Measurements from ENCODE around the gene HIP1. TPM values are rescaled to one million over a fixed set of nuclear protein-coding genes. Genes with fewer than 3 reads are reported as not detected.

Gene HIP1
- total and polyA plus RNA-seq, 2 of the 4 experiments (the other 2 are of a cell fraction), result 6.8 to 10.0 TPM

- CTCF ChIA-PET, result no interaction called here
- Histone ChIP-seq H3K4me2 (ENCODE audit: low read depth, low read length) (no peak overlapping the region), H3K56ac (ENCODE audit: extremely low read depth, insufficient read depth, low read length) (no peak overlapping the region), H3K9me3 (ENCODE audit: control insufficient read depth, insufficient read depth, low read length) (no peaks in the 10 kb centered on the region), H3K4ac (ENCODE audit: low read depth, low read length) (no peak overlapping the region), H2AK9ac (replicated peaks; ENCODE audit: low read depth, low read length, poor library complexity) (no peak overlapping the region), H2BK15ac (ENCODE audit: low read depth, low read length) (no peak overlapping the region), H3K36me3 (ENCODE audit: control insufficient read depth, insufficient read depth, low read length) (no peaks in the 10 kb centered on the region), H4K5ac (ENCODE audit: low read depth, low read length) (no peak overlapping the region), H2AFZ (replicated peaks; ENCODE audit: low read length, poor library complexity) (no peak overlapping the region), H2AK5ac (ENCODE audit: low read depth, low read length) (no peak overlapping the region), H3K23ac (ENCODE audit: low read depth, low read length) (no peak overlapping the region), H4K91ac (ENCODE audit: insufficient read depth, low read depth, low read length) (no peak overlapping the region), H2BK5ac (ENCODE audit: low read depth, low read length, poor library complexity, severe bottlenecking) (no peak overlapping the region), H3K27me3 (ENCODE audit: control insufficient read depth, insufficient read depth, low read length) (peaks cover 24% of the 10 kb centered on the region), H3K18ac (ENCODE audit: low read depth, low read length) (no peak overlapping the region), H3K79me1 (ENCODE audit: low read depth in 1 of 2, low read length in 2 of 2) (no peaks in the 10 kb centered on the region), H4K8ac (ENCODE audit: low read depth in 2 of 2, low read length in 2 of 2) (no peak overlapping the region), H3K4me3 (ENCODE audit: insufficient read depth, low read depth, low read length) (no peak overlapping the region), H3K14ac (replicated peaks; ENCODE audit: low read depth, low read length) (no peak overlapping the region), H3K9ac (ENCODE audit: low read depth, low read length) (no peak overlapping the region), H3K9me1 (ENCODE audit: insufficient read depth, low read length) (no peaks in the 10 kb centered on the region), H2BK20ac (ENCODE audit: low read depth, low read length) (no peak overlapping the region), H4K20me1 (ENCODE audit: insufficient read depth, low read length) (no peaks in the 10 kb centered on the region), H3K27ac (ENCODE audit: insufficient read depth, low read length) (no peak overlapping the region), H3K4me1 (ENCODE audit: control insufficient read depth, insufficient read depth, low read length) (peaks cover 3% of the 10 kb centered on the region; the same call in 1 of the 2 replicates), H2BK120ac (ENCODE audit: low read depth, low read length) (no peak overlapping the region)
- TF ChIP-seq RAD21 (IDR thresholded peaks at IDR 0.05; ENCODE audit: low read length) (peak; percentile 27; the same call in 1 of the 2 replicates), CTCF (conservative IDR thresholded peaks at IDR 0.05; ENCODE audit: low read depth, low read length) (peak; percentile 29), POLR2A (IDR thresholded peaks at IDR 0.05; ENCODE audit: low read depth, low read length) (no peak), FOS (IDR thresholded peaks at IDR 0.05; ENCODE audit: low read depth, low read length) (peak; percentile 56; the same call in 1 of the 2 replicates), RCOR1 (IDR thresholded peaks at IDR 0.05; ENCODE audit: insufficient replicate concordance, low read length) (peak; percentile 30), USF2 (IDR thresholded peaks at IDR 0.05; ENCODE audit: low read depth, low read length) (no peak)
- intact Hi-C loops (cut with micrococcal nuclease) (loop anchor here (5.0 kb wide), 1 partner anchor 236 kb away; no protein-coding TSS in a partner anchor), in situ Hi-C loops (cut with MboI; ENCODE audit: low sequenced_read_pairs) (no loop called here), dilution Hi-C loops (cut with HindIII; ENCODE audit: low sequenced_read_pairs, unreplicated experiment) (no loop called here)
- POLR2A ChIA-PET (ENCODE audit: unreplicated experiment), result no interaction called here
- no TSS peak for BruUV-seq (replicated peaks)
- WGBS, 2 experiments (ENCODE audit: extremely low coverage in 2 of 2, insufficient read length in 1 of 2), result 85% methylated on average over 4 of the region's 12 CpGs; no CpG with 5 or more reads in 1 of the 2 experiments
- peak; percentile 89 for DNase-seq
- peak; percentile 50 for ATAC-seq (ENCODE audit: low read depth)
Observed at GRCh38 chr7:75776295-75776971, 37.7 kb upstream of the HIP1 start.
